Erythroblast (primary cell): ENCODE measurements around the gene COBL.

ENCODE experiments used
- GATA1 ChIP-seq: IDR thresholded peaks from 2 replicates; pipeline ENCODE4 v1.6.1; 2011; ENCODE audit warnings: low read depth, mild to moderate bottlenecking, control low read depth, low read length, moderate library complexity
- POLR2A ChIP-seq: IDR thresholded peaks from 2 replicates; pipeline ENCODE4 v1.6.1; 2011; ENCODE audit warnings: mild to moderate bottlenecking, low read length

- TF ChIP-seq POLR2A (no peak), GATA1 (no peak)
Observed at GRCh38 chr7:51354897-51355296, 38.3 kb upstream of the COBL start.
